Lower lobe of right lung (tissue), 2 donors: ENCODE measurements around the gene SPRY4. TPM values are rescaled to one million over a fixed set of nuclear protein-coding genes. Genes with fewer than 3 reads are reported as not detected.

Experiments
- ATAC-seq, 2 donors: fragments of 200-7000 bp; cut with Tn5 transposase; one replicate each; pipeline ENCODE4 v1.9.1; 2020 to 2022; ENCODE audit warnings: mild to moderate bottlenecking in 2 of 2, moderate library complexity in 2 of 2
- DNase-seq: peaks from one replicate; pipeline ENCODE4 v3.0.0-alpha.2; 2020
- H3K27ac ChIP-seq: fragments of 200-600 bp; one replicate; pipeline ENCODE4 v1.8.0; 2022
- H3K27me3 ChIP-seq: fragments of 200-600 bp; one replicate; pipeline ENCODE4 v1.8.0; 2022; ENCODE audit warnings: low read depth
- H3K36me3 ChIP-seq: fragments of 200-600 bp; one replicate; pipeline ENCODE4 v1.8.0; 2022; ENCODE audit warnings: mild to moderate bottlenecking
- H3K4me1 ChIP-seq: fragments of 200-600 bp; one replicate; pipeline ENCODE4 v1.8.0; 2022
- H3K4me3 ChIP-seq: fragments of 200-600 bp; one replicate; pipeline ENCODE4 v1.8.0; 2022; ENCODE audit warnings: mild to moderate bottlenecking
- H3K9me3 ChIP-seq: fragments of 200-600 bp; one replicate; pipeline ENCODE4 v1.8.0; 2022
- intact Hi-C: fragments of 100-400 bp; cut with DNase I; formaldehyde crosslinking; loops from one replicate; pipeline ENCODE4 v1.11.0; 2022
- total RNA-seq: library from RNA; stranded (reverse); fragmentation: NEBNext Ultra II Directional; extraction: Animal tissue kit (Norgen Biotek cat#: 25700); gene quantifications from one replicate; pipeline ENCODE4 v1.2.1, GENCODE V29; 2021
- TF ChIP-seq, protein P1 (sequence below): fragments of 200-600 bp; IDR thresholded peaks from one replicate; pipeline ENCODE4 v1.8.0; 2022; ENCODE audit warnings: antibody characterized with exemption, mild to moderate bottlenecking
- donor health status: DM: no; HTN: yes; CAD: no; lungs with severe emphysema.

Gene SPRY4
- total RNA-seq, 1 donor from 2014 or later = 42.7 TPM

DNA sequence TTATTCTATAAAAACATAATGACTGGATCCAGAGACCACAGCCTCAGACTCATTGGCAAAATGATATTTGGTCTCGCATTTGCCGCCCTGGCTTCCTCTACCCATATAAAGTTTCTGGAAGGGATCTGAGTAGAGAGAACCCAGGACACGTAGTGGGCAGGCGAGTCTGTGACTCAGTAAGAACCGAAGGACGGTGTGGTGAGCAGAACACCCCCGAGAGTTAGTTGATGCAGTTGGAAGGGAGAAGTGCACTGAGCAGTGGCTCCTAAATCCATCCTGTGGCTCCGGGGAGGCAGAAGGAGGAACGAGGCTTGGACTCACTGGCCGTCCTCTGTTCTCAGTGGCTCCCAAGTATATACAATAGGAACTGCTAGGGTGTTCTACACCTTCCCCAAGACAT, 11.5 kb downstream of the SPRY4 start:
- peaks cover 37% of the 10 kb centered on the region for H3K36me3 ChIP-seq
- H3K4me3 ChIP-seq = no peak overlapping the region
- H3K4me1 ChIP-seq = peaks cover 59% of the 10 kb centered on the region
- ATAC-seq = no peak
- TF ChIP-seq, protein P1, sequence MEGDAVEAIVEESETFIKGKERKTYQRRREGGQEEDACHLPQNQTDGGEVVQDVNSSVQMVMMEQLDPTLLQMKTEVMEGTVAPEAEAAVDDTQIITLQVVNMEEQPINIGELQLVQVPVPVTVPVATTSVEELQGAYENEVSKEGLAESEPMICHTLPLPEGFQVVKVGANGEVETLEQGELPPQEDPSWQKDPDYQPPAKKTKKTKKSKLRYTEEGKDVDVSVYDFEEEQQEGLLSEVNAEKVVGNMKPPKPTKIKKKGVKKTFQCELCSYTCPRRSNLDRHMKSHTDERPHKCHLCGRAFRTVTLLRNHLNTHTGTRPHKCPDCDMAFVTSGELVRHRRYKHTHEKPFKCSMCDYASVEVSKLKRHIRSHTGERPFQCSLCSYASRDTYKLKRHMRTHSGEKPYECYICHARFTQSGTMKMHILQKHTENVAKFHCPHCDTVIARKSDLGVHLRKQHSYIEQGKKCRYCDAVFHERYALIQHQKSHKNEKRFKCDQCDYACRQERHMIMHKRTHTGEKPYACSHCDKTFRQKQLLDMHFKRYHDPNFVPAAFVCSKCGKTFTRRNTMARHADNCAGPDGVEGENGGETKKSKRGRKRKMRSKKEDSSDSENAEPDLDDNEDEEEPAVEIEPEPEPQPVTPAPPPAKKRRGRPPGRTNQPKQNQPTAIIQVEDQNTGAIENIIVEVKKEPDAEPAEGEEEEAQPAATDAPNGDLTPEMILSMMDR = no peak
- intact Hi-C loops = no loop called here
- H3K27ac ChIP-seq = no peak overlapping the region
- no peaks in the 10 kb centered on the region for H3K27me3 ChIP-seq
- no peak for DNase-seq
- no peaks in the 10 kb centered on the region for H3K9me3 ChIP-seq

DNA sequence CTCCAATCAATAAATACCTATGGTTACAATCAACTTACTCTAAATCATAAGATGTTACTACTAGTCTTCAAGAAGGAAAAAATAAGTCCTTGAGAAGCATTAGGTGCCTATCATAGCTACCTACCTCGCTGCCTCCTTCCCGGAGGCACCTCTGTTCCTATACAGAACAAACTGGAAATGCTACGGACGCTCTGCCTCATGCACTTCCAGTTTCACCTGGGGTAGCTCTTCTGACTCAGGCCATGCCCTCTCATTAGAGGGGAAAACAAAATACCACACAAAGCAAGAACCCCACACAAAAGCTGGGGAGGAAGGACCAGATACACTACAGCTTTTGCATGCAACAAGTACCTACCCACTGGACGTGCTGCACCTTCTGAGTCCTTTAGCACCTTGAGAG, 12.4 kb downstream of the SPRY4 start:
- intact Hi-C loops = no loop called here
- H3K4me3 ChIP-seq = no peak overlapping the region
- ATAC-seq (no peak), DNase-seq (no peak)
- TF ChIP-seq, protein P1 = no peak
- no peaks in the 10 kb centered on the region for H3K9me3 ChIP-seq
- peaks cover 50% of the 10 kb centered on the region for H3K4me1 ChIP-seq
- H3K27ac ChIP-seq = no peak overlapping the region
- peaks cover 37% of the 10 kb centered on the region for H3K36me3 ChIP-seq
- H3K27me3 ChIP-seq = no peaks in the 10 kb centered on the region

DNA sequence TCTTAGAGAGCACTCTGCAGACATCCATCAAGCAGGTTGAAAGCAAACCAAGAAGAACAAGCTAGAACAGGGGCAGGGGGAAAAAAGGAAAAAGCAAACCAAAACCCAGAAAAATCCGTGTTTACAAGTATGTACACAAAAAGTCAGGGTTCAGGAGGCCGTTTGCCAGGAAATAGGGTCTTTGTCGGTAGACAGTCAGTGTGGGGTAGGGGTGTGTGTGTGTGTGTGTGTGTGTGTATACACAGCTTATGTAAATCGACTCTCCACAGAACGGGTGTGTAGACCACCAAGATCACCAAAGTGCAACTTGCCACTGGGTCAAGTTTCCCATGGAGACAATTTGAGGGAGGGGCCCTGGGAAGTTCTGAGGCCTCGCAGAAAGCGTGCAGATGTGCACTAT, 13.1 kb downstream of the SPRY4 start:
- H3K27ac ChIP-seq = no peak overlapping the region
- no peaks in the 10 kb centered on the region for H3K27me3 ChIP-seq
- TF ChIP-seq, protein P1 = no peak
- H3K9me3 ChIP-seq = no peaks in the 10 kb centered on the region
- H3K36me3 ChIP-seq = peaks cover 37% of the 10 kb centered on the region
- H3K4me1 ChIP-seq = peaks cover 43% of the 10 kb centered on the region
- H3K4me3 ChIP-seq = no peak overlapping the region
- intact Hi-C loops = no loop called here
- DNase-seq = no peak
- ATAC-seq = no peak

DNA sequence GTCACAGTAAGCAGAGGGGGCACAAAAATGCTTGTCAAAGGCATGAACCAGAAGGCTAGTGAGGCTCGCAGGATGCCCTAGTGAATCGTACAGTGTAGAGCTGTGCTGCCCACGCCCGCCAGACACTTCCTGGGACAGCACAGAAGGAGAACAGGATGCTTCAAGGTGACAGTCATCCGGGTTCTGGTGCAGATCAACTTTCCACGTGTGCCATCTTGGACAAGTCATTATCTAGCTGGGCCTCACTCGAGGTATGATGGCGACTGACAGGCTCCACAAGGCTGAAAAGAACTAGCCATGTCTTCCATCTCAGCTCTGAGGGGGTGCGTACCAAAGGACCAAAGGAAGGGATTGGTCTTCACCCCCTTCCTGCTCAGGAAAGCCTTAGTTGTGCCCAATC, 14.0 kb downstream of the SPRY4 start:
- TF ChIP-seq, protein P1 = no peak
- peaks cover 37% of the 10 kb centered on the region for H3K36me3 ChIP-seq
- intact Hi-C loops = no loop called here
- H3K27ac ChIP-seq = no peak overlapping the region
- H3K4me3 ChIP-seq = no peak overlapping the region
- H3K9me3 ChIP-seq = no peaks in the 10 kb centered on the region
- DNase-seq (no peak), ATAC-seq (no peak)
- H3K27me3 ChIP-seq = no peaks in the 10 kb centered on the region
- peaks cover 34% of the 10 kb centered on the region for H3K4me1 ChIP-seq

DNA sequence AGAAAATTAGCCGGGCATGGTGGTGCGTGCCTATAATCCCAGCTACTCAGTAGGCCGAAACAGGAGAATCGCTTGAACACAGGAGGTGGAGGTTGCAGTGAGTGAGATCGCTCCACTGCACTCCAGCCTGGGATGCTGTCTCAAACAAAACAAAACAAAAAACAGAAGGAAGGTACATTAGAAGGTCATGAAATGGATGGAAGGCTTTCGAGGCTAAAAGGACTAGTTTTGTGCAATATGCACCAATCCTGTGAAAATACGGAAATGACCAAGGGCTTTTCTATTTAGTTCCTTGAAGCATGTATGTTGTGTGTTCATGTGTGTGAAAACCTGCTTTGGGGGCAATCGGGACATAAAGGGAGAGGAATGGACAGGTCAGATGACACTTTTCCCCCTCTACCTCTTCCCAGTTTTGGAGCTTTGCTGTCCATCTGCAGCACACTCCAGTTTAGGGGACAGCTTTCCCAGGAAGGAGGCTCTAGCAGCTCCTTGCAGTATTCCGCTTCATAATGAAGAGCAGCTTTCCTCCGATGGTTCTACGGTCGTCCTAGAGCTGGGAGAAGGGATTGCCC, 15.0 kb downstream of the SPRY4 start:
- H3K4me3 ChIP-seq = no peak overlapping the region
- H3K4me1 ChIP-seq = peaks cover 24% of the 10 kb centered on the region
- ATAC-seq (no peak), DNase-seq (no peak)
- H3K27me3 ChIP-seq = no peaks in the 10 kb centered on the region
- intact Hi-C loops = no loop called here
- TF ChIP-seq, protein P1 = no peak
- no peaks in the 10 kb centered on the region for H3K9me3 ChIP-seq
- H3K27ac ChIP-seq = no peak overlapping the region
- peaks cover 36% of the 10 kb centered on the region for H3K36me3 ChIP-seq
